UCSD-AML1 (cell line): ENCODE data around the gene FAM43B.
"Not testable (repeated sequence)": the region's sequence is repeated elsewhere in the genome, so short reads cannot be mapped to it uniquely, and the experiment has no call there.

Experiments used
- DNase-seq: peaks from one replicate; lab custom pipeline; 2025; ENCODE audit not compliant: unreplicated experiment; lab: John Stamatoyannopoulos, UW

The FAM43B gene, protein sequence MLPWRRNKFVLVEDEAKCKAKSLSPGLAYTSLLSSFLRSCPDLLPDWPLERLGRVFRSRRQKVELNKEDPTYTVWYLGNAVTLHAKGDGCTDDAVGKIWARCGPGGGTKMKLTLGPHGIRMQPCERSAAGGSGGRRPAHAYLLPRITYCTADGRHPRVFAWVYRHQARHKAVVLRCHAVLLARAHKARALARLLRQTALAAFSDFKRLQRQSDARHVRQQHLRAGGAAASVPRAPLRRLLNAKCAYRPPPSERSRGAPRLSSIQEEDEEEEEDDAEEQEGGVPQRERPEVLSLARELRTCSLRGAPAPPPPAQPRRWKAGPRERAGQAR

GRCh38 chr1:20551945-20552727 is at the start of gene FAM43B:
FAM43B (plus strand) TSS chr1:20552573; CDS start chr1:20552974, 401 bp downstream.
- DNase-seq = no peak

GRCh38 chr1:20505488-20505887 is 46.9 kb upstream of the FAM43B start:
- DNase-seq = no peak

GRCh38 chr1:20507248-20507563 is 45.2 kb upstream of the FAM43B start:
- no peak for DNase-seq

- peak; percentile 93 for DNase-seq
These were observed 44.6 kb upstream of the FAM43B start, which contains the start of gene MUL1 for GRCh38 chr1:20507564-20508410. MUL1 (minus strand) TSS chr1:20508151; CDS start chr1:20508024, 127 bp downstream.

DNA sequence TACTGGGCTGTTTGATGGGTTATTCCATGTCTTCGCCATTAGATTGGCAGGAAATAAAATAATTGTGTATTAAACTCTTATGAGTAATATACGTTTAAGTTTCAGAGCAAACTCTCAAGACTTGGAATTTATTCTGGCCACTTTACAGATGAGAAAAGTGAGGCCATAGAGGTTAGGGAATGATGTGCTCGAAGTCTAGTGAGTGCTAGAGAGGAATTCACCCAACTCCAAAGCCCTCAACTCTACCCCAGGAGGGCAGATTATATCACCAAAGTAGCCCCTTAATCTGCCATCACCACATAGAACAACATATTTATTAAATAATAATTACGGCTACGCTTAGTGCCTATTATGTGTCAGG is 44.0 kb upstream of the FAM43B start:
- DNase-seq = no peak

GRCh38 chr1:20511518-20512428 is 40.6 kb upstream of the FAM43B start:
- no peak for DNase-seq

DNA sequence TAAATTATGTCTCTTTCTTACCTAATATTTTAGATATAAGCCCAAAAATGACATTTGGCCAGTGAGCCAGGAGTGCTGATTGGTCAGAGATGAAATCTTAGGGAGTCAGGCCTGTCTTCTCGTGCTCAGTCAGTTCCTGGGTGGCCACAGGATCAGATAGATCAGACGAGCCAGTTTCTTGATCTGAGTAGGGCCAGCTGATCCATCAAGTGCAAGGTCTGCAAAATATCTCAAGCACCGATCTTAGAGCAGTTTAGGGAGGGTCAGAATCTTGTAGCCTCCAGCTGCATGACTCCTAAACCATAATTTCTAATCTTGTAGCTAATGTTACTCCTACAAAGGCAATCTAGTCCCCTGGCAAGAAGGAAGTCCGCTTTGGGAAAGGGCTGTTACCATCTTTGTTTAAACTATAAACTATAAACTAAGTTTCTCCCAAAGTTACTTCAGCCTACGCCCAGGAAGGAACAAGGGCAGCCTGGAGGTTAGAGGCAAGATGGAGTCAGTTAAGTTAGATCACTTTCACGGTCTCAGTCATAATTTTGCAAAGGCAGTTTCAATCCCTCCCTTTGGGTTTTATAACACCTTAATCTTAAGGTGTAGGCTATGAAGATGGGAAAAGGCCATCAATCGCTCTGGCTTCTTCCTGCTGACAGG is 32.6 kb upstream of the FAM43B start:
- DNase-seq = not testable (repeated sequence)

DNA sequence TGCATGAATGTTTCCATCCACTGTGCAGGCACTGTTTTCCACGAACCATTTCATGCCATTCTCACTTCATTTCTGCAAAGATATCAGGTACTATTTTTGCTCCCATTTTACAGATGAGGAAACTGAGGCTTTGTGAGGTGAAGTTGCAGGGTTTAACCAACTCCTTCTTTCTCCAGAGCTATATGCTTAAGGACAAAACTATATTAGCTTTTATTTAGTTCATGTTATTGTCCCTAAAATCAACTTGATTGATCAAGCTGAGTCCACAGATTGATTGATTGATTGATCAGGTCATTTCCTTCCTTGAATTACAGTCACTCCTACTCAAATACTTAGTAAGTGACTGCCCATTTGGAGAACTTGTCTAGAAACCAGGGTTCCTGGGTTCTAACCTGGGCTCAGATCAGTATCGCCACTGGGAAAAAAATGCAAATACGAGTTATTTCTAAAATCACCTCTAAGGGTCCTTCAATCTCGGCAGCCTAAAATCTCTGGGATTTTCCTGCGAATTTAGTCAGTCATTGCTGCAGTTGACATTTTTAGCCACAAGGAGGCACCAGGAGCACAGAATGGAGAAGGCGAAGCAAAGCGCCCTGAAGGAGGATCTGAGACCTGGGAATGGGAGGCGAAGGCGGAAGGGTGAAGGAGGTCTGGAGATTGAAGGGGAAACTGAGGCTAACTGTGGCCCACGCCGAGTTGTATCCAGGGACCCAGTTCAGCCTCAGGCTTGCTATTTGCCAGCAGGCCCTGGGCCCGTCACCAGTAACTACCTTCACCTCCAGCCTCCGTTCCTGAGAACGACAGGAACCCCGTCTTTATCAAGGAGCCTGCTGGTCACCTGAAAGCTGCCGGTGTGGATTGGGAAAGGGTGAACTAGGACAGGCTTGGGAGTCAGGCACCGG is 30.2 kb upstream of the FAM43B start:
- peak; percentile 49 for DNase-seq

DNA sequence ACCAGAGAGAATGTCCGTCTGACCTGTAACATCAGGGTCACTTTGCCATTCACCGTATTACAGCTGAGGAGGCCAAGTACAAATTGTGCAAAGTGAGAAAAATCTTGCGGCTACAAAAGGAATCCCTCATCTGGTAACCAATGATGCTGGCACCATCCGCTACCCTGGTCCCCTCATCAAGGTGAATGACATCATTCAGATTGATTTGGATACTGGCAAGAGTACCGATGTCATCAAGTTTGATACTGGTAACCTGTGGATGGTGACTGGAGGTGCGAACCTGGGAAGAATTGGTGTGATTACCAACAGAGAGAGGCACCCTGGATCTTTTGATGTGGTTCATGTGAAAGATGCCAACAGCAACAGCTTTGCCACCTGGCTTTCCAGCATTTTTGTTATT is 26.1 kb upstream of the FAM43B start:
- no peak for DNase-seq

- no peak for DNase-seq
These were observed 24.2 kb upstream of the FAM43B start for GRCh38 chr1:20528221-20528620.

GRCh38 chr1:20530306-20530705 is 22.1 kb upstream of the FAM43B start:
- DNase-seq = no peak

GRCh38 chr1:20530901-20531300 is 21.5 kb upstream of the FAM43B start:
- no peak for DNase-seq

GRCh38 chr1:20533635-20534034 is 18.7 kb upstream of the FAM43B start:
- DNase-seq = no peak

GRCh38 chr1:20534659-20535417 is 17.5 kb upstream of the FAM43B start:
- DNase-seq = no peak

DNA sequence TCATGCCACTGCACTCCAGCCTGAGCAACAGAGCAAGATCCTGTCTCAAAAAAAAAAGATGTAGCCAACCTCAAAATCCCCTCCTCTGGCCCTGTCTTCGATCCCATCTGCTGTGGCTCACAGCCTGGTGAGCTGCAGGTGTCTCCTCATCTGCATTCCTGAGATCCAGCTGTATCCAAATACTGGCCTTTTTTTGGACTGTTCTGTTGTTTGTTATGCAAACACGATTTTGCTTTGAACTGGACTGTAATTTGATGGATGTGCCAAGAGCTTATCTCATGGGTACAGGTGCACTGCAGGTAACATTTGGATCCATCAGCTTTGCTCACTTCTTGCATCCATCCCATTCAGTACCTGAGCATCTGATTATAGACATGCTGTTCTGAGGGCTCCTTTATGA is 14.1 kb upstream of the FAM43B start:
- DNase-seq = no peak

DNA sequence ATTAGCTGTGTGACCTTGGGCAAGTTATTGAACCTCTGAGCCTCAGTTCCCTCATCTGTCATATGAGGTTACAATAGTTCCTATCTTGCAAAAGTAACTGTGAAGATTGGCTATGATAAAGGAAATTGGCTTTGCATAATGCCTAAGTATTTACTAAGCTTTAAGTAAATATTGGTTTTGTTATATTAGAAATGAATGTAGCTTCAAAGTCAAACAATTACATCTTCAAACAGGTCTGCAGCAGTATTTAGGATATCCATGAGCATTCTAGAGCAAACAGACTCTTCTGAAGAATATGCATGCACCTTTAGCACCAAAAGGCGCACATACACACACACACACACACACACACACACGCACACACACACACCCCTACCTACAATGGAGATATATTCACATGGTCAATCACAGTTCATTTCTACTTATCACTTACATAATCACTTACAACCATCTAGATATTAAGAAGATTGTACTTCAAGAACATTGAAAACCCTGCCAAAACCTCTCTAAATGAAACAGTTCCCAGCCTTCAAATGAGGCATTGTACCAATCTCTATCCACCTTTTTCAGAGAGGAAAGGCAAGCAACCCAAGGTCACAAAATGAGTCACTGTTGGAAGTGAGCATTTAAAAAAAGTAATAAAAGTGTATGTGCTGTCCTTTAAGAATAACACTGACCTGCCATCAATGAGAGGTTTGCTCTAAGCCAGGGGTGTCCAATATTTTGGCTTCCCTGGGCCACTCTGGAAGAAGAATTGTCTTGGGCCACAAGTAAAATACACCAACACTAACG is 13.4 kb upstream of the FAM43B start:
- DNase-seq = no peak

DNA sequence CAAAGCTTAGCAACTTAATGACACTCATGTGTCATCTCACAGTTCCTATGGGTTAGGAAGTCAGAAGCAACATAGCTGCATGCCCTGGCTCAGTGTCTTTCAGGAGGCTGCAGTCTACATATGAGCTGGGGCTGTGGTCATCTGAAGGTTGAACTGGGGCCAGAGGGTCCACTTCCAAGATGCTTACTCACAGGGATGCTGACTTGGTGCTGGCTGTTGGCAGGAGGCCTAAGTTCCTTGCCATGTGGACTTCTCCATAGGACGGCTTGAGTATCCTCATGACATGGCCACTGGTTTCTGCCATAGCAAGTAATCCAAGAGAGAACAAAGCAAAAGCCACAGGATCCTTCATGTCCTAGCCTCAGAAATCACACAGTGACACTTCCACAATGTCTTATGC is 12.1 kb upstream of the FAM43B start:
- DNase-seq = no peak

DNA sequence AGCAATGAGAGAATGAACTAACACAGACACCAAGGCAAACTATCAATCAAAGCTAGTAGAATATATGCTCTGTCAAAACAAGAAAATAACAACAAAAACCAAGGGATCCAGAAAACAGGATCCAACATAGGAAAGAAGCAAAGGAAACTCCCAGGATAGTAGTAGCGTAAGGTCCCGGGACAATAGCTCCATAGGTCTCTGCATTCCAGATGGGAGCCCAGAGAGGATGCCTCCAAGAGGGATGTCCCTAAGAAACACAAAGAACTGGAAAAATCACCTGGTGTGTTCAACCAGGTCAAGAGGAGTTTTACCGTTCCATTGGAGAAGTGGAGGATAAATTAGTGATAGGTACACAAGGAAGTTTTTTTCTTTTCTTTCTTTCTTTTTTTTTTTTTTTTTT is 5.7 kb upstream of the FAM43B start:
- DNase-seq = no peak
